ENCODE measurements around the gene RBM39. TPM values are rescaled to one million over a fixed set of nuclear protein-coding genes. Genes with fewer than 3 reads are reported as not detected.

The RBM39 gene
- total and polyA plus RNA-seq, 2 of the 13 experiments (the other 11 are each of a cell fraction or from before 2014, with no cell fraction given), result 788 to 920 TPM

DNA sequence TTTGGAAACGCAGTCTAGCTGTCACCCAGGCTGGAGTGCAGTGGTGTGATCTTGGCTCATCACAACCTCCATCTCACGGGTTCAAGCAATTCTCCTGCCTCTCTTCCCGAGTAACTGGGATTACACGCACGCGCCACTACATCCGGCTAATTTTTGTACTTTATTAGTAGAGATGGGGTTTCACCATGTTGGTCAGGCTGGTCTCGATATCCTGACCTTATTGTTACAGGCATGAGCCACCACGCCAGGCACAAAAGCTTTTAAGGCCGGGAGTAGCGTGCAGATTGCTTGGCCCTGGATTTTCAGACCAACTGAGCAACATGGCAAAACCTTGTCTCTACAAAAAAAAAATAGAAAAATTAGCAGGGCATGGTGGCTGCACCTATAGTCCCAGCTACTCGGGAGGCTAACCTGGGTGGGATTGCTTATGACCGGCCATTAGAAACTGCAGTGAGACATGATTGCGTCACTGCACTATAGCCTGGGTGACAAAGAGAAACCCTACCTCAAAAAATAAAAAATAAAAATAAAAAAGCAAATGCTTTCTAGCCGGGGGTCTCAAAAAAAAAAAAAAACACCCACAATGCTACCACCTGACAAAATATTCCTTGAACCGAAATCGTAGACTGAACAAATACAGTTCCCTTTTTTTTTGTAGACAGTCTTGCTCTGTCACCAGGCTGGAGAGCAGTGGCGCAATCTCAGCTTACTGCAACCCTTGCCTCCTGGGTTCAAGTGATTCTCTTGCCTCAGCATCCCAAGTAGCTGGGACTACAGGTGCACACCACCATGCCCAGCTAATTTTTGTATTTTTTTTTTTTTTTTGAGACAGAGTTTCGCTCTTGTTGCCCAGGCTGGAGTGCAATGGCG lies 15.0 kb downstream of the RBM39 start (continued):
- TF ChIP-seq, protein P1, sequence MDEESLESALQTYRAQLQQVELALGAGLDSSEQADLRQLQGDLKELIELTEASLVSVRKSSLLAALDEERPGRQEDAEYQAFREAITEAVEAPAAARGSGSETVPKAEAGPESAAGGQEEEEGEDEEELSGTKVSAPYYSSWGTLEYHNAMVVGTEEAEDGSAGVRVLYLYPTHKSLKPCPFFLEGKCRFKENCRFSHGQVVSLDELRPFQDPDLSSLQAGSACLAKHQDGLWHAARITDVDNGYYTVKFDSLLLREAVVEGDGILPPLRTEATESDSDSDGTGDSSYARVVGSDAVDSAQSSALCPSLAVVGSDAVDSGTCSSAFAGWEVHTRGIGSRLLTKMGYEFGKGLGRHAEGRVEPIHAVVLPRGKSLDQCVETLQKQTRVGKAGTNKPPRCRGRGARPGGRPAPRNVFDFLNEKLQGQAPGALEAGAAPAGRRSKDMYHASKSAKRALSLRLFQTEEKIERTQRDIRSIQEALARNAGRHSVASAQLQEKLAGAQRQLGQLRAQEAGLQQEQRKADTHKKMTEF (CRISPR knock-in tag; IDR thresholded peaks at IDR 0.05), result no peak
- TF ChIP-seq JDP2 (CRISPR knock-in tag; IDR thresholded peaks at IDR 0.05; ENCODE audit: borderline replicate concordance) (no peak), ESRRA (CRISPR knock-in tag; IDR thresholded peaks at IDR 0.05; ENCODE audit: low read depth) (no peak)
- TF ChIP-seq, protein P2, sequence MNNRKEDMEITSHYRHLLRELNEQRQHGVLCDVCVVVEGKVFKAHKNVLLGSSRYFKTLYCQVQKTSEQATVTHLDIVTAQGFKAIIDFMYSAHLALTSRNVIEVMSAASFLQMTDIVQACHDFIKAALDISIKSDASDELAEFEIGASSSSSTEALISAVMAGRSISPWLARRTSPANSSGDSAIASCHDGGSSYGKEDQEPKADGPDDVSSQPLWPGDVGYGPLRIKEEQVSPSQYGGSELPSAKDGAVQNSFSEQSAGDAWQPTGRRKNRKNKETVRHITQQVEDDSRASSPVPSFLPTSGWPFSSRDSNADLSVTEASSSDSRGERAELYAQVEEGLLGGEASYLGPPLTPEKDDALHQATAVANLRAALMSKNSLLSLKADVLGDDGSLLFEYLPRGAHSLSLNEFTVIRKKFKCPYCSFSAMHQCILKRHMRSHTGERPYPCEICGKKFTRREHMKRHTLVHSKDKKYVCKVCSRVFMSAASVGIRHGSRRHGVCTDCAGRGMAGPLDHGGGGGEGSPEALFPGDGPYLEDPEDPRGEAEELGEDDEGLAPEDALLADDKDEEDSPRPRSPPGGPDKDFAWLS (CRISPR knock-in tag; IDR thresholded peaks at IDR 0.05; ENCODE audit: borderline replicate concordance), result no peak
- TF ChIP-seq, protein P3, sequence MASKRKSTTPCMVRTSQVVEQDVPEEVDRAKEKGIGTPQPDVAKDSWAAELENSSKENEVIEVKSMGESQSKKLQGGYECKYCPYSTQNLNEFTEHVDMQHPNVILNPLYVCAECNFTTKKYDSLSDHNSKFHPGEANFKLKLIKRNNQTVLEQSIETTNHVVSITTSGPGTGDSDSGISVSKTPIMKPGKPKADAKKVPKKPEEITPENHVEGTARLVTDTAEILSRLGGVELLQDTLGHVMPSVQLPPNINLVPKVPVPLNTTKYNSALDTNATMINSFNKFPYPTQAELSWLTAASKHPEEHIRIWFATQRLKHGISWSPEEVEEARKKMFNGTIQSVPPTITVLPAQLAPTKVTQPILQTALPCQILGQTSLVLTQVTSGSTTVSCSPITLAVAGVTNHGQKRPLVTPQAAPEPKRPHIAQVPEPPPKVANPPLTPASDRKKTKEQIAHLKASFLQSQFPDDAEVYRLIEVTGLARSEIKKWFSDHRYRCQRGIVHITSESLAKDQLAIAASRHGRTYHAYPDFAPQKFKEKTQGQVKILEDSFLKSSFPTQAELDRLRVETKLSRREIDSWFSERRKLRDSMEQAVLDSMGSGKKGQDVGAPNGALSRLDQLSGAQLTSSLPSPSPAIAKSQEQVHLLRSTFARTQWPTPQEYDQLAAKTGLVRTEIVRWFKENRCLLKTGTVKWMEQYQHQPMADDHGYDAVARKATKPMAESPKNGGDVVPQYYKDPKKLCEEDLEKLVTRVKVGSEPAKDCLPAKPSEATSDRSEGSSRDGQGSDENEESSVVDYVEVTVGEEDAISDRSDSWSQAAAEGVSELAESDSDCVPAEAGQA (IDR thresholded peaks at IDR 0.05; ENCODE audit: low read depth), result no peak
- TF ChIP-seq, protein P3 (CRISPR knock-in tag; IDR thresholded peaks at IDR 0.05; ENCODE audit: borderline replicate concordance), result no peak
- TF ChIP-seq, protein P4, sequence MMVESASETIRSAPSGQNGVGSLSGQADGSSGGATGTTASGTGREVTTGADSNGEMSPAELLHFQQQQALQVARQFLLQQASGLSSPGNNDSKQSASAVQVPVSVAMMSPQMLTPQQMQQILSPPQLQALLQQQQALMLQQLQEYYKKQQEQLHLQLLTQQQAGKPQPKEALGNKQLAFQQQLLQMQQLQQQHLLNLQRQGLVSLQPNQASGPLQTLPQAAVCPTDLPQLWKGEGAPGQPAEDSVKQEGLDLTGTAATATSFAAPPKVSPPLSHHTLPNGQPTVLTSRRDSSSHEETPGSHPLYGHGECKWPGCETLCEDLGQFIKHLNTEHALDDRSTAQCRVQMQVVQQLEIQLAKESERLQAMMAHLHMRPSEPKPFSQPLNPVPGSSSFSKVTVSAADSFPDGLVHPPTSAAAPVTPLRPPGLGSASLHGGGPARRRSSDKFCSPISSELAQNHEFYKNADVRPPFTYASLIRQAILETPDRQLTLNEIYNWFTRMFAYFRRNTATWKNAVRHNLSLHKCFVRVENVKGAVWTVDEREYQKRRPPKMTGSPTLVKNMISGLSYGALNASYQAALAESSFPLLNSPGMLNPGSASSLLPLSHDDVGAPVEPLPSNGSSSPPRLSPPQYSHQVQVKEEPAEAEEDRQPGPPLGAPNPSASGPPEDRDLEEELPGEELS (CRISPR knock-in tag; IDR thresholded peaks at IDR 0.05), result no peak
- TF ChIP-seq, protein P5, sequence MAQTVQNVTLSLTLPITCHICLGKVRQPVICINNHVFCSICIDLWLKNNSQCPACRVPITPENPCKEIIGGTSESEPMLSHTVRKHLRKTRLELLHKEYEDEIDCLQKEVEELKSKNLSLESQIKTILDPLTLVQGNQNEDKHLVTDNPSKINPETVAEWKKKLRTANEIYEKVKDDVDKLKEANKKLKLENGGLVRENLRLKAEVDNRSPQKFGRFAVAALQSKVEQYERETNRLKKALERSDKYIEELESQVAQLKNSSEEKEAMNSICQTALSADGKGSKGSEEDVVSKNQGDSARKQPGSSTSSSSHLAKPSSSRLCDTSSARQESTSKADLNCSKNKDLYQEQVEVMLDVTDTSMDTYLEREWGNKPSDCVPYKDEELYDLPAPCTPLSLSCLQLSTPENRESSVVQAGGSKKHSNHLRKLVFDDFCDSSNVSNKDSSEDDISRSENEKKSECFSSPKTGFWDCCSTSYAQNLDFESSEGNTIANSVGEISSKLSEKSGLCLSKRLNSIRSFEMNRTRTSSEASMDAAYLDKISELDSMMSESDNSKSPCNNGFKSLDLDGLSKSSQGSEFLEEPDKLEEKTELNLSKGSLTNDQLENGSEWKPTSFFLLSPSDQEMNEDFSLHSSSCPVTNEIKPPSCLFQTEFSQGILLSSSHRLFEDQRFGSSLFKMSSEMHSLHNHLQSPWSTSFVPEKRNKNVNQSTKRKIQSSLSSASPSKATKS (CRISPR knock-in tag; IDR thresholded peaks at IDR 0.05), result no peak
- TF ChIP-seq, protein P6, sequence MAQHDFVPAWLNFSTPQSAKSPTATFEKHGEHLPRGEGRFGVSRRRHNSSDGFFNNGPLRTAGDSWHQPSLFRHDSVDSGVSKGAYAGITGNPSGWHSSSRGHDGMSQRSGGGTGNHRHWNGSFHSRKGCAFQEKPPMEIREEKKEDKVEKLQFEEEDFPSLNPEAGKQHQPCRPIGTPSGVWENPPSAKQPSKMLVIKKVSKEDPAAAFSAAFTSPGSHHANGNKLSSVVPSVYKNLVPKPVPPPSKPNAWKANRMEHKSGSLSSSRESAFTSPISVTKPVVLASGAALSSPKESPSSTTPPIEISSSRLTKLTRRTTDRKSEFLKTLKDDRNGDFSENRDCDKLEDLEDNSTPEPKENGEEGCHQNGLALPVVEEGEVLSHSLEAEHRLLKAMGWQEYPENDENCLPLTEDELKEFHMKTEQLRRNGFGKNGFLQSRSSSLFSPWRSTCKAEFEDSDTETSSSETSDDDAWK (CRISPR knock-in tag; IDR thresholded peaks at IDR 0.05), result no peak
